BE2C (cell line): Measurements from ENCODE around the gene RPS21.

Source experiments
- DNase-seq: peaks from one replicate; pipeline ENCODE4 v3.0.0-alpha.2; 2020
- H3K27me3 ChIP-seq: fragments of 250-450 bp; sonication (Bioruptor Pico); 2 replicates; pipeline ENCODE4 v1.5.1; 2020; ENCODE audit warnings: mild to moderate bottlenecking
- H3K36me3 ChIP-seq: fragments of 250-450 bp; sonication (Bioruptor Pico); 2 replicates; pipeline ENCODE4 v1.5.1; 2020; ENCODE audit warnings: mild to moderate bottlenecking
- H3K4me1 ChIP-seq: fragments of 250-450 bp; sonication (Bioruptor Pico); 2 replicates; pipeline ENCODE4 v1.5.1; 2020
- H3K4me3 ChIP-seq: 2 replicates; pipeline ENCODE4 v1.5.1; 2011; ENCODE audit warnings: low read depth, low read length
- H3K9me3 ChIP-seq: fragments of 250-450 bp; sonication (Bioruptor Pico); 2 replicates; pipeline ENCODE4 v1.5.1; 2020
- TF ChIP-seq, protein P1 (sequence below): IDR thresholded peaks from 2 replicates; pipeline ENCODE4 v1.5.1; 2012; ENCODE audit warnings: mild to moderate bottlenecking, low read depth, low read length

The RPS21 gene

DNA sequence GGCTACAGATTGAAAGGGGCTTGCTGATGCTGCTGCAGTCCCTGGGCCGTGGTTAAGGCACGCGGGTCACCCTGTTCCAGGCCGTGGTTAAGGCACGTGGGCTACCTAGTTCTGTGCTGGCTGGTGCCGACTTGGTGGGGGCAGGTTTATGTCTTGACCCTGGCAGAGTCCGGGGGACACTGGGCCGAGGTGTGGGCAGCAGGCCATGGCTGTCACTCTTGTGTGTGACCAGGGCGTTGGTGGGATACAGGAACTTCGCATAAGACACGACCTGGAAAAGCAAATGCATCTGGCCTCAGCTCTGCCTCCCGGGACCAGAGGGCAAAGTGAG lies 6.4 kb downstream of the RPS21 start:
- no peak for DNase-seq
- TF ChIP-seq, protein P1, sequence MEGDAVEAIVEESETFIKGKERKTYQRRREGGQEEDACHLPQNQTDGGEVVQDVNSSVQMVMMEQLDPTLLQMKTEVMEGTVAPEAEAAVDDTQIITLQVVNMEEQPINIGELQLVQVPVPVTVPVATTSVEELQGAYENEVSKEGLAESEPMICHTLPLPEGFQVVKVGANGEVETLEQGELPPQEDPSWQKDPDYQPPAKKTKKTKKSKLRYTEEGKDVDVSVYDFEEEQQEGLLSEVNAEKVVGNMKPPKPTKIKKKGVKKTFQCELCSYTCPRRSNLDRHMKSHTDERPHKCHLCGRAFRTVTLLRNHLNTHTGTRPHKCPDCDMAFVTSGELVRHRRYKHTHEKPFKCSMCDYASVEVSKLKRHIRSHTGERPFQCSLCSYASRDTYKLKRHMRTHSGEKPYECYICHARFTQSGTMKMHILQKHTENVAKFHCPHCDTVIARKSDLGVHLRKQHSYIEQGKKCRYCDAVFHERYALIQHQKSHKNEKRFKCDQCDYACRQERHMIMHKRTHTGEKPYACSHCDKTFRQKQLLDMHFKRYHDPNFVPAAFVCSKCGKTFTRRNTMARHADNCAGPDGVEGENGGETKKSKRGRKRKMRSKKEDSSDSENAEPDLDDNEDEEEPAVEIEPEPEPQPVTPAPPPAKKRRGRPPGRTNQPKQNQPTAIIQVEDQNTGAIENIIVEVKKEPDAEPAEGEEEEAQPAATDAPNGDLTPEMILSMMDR = no peak
- H3K4me3 ChIP-seq = no peak overlapping the region
- no peaks in the 10 kb centered on the region for H3K27me3 ChIP-seq
- no peaks in the 10 kb centered on the region for H3K9me3 ChIP-seq
- no peaks in the 10 kb centered on the region for H3K4me1 ChIP-seq
- H3K36me3 ChIP-seq = peaks cover 18% of the 10 kb centered on the region

DNA sequence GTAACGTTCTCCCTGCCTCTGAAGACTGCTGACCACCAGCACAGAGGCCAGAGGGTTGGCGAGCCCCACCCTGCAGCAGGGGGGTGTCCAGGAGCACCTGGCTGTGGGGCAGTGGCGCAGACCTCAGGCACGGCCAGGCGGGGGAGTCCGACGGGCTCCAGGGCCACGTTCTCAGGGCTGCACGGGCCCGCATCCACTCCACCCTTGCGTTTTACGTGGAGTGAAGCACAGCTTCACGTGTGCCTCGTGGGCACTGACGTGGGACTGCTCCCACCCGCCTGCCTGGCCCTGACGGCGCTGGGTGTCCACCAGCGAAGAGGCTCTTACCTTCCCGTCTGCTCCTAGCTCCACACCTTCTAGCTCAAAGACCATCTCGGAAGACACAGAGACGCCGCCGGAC lies 6.9 kb downstream of the RPS21 start:
- Histone ChIP-seq H3K27me3 (no peaks in the 10 kb centered on the region), H3K4me3 (no peak overlapping the region), H3K9me3 (no peaks in the 10 kb centered on the region), H3K4me1 (no peaks in the 10 kb centered on the region), H3K36me3 (peaks cover 13% of the 10 kb centered on the region)
- TF ChIP-seq, protein P1 = no peak
- DNase-seq = no peak

DNA sequence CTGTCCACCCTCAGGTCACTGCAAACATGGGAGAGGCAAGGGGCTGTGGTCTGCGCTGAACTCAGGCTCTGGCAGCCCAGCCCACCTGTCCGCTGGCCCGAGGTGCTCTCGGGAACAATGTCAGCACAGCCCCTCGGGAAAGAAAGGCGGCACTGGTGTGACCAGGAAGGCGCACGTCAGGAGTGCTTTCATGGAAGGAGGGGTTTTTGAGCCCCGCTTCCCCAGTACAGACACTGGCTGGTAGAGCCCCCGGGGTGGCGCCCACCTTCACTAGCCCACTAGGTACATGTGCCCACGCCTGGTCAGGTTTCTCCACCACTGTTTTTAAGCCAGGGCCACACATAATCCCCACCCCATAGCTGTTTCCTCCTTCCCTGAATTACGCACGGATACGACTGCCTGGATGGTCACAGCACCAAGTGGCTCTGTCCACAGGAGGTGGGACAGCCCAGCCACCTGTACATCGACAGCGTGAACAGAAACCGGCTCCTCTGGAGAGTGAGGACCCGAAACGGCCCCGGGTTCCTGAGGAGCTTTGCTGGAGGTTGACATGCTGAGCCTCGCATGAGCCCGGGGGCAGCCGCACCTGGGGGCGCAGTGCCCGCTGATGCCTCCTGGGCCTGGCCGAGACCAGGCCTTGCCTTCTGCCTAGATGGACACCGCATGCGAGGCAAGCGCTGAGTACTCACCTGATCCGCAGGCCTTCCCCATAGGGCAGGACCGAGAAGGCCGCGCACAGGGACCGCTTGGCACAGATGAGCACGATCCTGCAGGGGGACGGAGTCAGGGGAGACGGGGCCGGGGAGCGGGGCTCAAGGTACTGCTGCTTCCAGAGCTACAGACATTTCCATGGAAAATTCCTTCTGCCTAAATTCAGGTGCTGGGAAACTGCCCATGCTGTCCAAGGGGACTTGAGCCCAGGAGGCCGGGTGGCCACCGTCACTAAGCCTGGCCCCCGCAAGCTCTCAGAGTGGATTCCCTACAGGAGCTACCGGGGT lies 7.6 kb downstream of the RPS21 start:
- no peaks in the 10 kb centered on the region for H3K27me3 ChIP-seq
- H3K36me3 ChIP-seq = peaks cover 5% of the 10 kb centered on the region
- no peaks in the 10 kb centered on the region for H3K4me1 ChIP-seq
- no peak overlapping the region for H3K4me3 ChIP-seq
- DNase-seq = no peak
- H3K9me3 ChIP-seq = no peaks in the 10 kb centered on the region
- TF ChIP-seq, protein P1 = no peak

DNA sequence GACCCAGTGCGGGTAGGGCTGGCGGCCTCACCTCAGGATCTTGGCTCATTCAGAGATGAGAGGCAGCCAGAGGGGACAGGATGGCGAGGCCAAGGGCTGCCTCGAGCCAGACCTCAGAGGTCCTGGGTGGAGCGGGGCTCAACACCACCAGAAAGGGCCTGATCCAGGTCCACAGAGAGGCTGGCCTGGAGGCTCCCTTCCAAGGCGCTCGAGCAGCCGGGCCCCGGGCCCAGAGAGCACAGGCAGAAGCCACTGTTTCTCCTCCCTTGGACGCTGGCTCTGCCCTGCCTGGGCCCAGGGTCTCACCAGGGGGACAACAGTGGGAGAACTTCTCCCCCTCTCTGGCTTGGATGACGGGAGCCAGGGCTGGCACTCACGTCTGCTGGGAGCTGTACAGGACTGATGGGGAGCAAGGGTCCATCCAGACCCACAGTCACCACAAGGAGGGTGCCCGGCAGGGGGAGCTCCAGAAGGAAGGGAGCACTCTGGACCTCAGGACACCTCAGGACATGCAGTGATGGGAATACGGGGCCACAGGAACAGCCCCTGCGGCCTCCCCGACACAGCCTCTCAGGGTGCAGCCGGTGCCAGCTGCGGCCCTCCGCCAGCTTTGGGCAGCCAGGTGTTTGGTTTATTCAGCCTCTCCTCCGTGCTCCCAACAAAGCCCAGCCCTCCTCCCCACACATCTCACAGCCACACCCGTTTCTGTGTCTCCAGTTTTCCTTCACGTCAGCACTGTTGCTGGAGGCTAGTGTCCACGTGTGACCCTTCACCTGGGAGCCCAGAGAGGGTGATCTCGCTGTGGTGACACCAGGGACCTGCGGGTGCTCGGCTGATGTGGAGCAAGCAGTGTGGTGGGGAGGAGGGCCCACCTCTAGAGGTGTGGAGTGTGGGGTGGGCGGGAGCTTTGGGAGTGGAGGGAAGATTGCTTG lies 8.7 kb downstream of the RPS21 start:
- Histone ChIP-seq H3K4me3 (no peak overlapping the region), H3K9me3 (no peaks in the 10 kb centered on the region), H3K27me3 (no peaks in the 10 kb centered on the region), H3K36me3 (peaks cover 3% of the 10 kb centered on the region; the same call in 1 of the 2 replicates), H3K4me1 (no peaks in the 10 kb centered on the region)
- TF ChIP-seq, protein P1 = no peak
- no peak for DNase-seq

DNA sequence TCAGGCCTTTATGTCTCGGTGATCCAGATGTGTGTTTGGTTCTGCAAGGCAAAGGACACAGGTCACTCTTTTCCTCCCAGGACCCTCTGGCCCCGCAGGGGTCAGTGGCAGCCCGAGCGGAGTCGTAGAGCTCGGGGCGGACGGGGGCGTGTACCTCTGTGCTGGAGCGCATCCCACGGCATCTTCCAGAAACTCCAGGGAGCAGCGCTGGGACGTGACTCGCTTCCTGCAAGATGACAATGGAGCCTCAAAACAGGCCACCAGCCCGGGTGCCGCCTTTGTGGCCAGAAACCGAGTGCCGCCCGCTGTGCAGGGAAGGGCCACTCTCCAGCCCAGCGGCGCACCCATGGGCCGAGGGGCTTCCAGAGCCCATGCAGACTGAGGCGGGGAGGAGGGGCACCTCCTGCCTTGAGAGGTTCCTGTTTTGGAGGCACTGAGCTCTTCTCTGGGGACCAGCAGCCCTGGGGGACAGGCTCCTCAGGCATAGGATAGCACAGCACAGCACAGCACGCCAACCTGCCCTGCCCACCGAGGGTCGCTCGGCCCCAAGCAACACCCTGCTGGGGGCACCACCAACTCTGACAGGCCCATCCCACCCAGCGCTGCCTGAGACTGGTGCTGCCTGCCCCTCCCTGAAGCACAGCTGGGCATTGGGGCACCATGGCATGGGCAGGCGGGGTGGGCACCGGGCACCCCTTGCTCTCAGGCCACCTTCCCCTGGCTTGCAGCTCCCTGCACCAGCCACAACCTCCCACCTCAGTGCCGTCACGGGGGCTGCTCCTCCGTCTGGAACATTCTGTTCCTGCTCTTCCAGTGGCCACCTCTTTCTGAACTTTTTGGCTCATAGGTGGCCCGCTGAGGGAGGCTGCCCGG lies 9.7 kb downstream of the RPS21 start:
- TF ChIP-seq, protein P1 = no peak
- Histone ChIP-seq H3K9me3 (no peaks in the 10 kb centered on the region), H3K4me1 (no peaks in the 10 kb centered on the region), H3K4me3 (no peak overlapping the region), H3K36me3 (no peaks in the 10 kb centered on the region), H3K27me3 (no peaks in the 10 kb centered on the region)
- no peak for DNase-seq
